ENCODE measurements around the gene LRRC9.
"Not testable (repeated sequence)": the region's sequence is repeated elsewhere in the genome, so short reads cannot be mapped to it uniquely, and the experiment has no call there.

LRRC9 gene

DNA sequence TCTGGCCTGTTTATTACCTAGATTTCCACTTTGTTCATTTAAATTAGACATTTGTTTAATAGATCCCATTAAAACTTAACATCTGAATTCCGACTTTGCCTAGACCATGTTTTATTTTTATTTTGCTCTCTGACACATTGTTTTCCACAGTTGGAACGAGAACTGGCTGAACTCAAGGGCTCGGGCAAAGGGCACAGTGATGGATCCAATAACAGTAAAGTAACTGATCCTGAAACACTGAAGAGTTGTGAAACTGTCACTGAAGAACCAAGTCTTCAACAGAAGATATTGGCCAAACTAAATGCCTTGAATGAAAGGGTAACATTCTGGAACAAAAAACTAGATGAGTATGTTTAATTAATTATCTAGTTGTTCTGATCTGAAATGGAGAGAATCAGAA is 39.7 kb downstream of the LRRC9 start:
- no peak for DNase-seq

DNA sequence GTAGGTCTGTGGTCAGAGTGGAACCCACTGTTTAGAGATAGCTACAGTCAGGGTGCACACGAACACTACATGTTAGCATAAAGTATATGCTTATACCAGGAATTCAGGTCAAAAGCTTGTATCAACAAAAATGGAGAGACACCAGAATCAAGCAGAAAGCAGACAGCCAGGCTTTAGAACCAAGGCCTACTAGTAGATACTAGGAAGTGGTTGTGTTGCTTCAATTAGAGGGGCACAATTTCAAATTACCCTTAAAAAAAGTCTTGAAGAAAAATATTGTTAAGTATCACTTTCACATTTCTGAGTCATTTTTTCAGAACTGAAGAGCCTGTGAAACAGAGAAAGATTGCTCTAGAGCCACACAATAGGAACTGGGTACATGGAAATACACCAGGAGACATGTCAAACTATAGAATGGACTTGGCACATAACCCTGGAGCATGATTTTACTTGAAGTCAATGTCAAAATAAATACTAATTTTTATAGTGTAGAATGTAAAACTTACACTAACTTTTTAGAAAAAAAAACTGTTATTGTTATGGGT is 41.6 kb downstream of the LRRC9 start:
- no peak for DNase-seq

DNA sequence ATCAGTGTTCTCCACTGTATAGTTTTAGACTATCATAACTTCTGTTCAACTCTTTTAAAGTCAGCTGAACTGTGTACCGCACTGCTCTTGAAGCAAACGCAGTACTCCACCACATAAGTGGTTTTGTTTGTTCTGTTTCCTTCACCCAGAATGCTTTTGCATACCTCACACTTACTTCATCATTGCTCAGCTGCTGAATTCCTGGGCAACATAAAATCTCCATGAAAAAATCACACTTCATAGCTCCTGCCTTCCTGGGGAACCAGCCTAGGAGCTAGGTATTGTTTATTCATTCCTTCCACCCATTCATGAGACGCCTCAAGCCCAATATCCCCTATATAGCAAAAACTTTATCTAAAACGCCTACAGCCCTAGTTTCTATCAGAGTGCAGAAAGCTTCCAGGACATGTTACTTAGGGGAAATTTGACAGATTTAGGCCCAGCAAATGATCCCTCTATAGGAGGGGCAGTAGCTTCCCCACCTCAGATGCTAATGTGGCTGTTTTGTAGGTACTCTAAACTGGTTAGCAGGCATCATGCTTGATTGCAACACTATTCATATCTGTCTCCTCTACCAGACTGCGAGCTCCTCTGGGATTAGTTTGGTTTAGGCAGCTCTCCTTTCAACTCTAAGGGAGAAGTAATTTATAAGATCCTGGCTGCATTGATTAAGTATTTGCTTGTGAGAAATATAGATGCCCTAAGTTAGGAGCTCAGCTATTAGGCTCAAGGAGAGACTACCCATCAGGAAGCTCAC is 44.5 kb downstream of the LRRC9 start:
- DNase-seq: no peak

DNA sequence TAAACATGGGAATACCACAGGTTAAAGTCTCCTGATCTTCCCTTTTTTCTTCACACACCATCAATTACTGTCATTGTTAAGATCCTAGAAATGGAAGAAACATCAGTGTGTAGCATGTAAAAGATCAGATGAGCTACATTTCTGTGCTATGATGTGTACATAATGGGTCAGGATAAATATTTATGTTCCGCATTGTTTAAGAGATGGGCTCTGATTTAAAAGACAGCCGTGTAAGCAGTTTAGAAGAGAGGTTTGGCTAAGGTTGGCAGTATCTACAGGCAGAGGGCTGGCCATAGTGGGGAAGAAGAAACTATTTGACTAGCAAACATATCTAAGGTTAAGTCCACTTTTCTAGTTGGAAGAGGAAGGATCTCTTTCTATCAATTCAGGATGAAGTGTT is 49.4 kb downstream of the LRRC9 start:
- peak; percentile 64 for DNase-seq

GRCh38 chr14:59981564-59981963 is 61.6 kb downstream of the LRRC9 start:
- DNase-seq: no peak

GRCh38 chr14:59983048-59983447 is 63.1 kb downstream of the LRRC9 start:
- no peak for DNase-seq

GRCh38 chr14:59986556-59987059 is 66.7 kb downstream of the LRRC9 start:
- no peak for DNase-seq

DNA sequence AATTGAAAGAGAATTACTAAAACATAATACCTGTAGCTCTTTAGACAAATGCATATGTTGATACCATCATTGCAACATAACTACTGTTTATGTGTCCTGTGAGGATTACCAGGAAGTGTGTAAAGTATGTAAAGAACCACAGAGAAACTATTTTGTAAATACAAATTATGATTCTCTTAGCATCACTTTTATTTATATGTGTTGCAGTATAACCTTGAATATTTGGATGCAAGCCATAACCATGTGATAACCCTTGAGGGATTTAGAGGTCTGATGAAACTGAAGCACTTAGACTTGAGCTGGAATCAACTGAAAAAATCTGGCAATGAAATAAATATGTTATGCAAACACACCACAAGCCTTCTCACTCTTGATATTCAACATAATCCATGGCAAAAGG is 77.5 kb downstream of the LRRC9 start:
- no peak for DNase-seq

- DNase-seq: no peak
These were observed 78.0 kb downstream of the LRRC9 start for GRCh38 chr14:59997966-59998365.

DNA sequence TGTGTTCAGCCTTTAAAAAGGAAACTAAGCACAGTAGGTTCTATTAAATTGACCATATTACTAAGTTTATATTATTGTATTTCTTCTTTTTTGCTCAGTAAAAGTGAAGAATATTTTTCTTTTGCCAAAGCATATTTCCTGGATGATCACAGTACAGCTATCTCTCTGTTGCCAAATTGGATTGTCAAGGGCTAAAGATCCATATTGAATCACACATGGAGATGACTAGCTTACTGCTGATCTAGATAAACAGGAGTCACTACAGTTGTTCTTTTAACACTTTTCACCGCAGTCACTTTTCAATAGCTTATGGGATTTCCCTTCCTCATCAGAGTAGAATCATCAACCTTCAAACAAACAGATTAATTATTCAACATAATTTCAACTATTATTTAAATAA is 78.6 kb downstream of the LRRC9 start:
- no peak for DNase-seq

DNA sequence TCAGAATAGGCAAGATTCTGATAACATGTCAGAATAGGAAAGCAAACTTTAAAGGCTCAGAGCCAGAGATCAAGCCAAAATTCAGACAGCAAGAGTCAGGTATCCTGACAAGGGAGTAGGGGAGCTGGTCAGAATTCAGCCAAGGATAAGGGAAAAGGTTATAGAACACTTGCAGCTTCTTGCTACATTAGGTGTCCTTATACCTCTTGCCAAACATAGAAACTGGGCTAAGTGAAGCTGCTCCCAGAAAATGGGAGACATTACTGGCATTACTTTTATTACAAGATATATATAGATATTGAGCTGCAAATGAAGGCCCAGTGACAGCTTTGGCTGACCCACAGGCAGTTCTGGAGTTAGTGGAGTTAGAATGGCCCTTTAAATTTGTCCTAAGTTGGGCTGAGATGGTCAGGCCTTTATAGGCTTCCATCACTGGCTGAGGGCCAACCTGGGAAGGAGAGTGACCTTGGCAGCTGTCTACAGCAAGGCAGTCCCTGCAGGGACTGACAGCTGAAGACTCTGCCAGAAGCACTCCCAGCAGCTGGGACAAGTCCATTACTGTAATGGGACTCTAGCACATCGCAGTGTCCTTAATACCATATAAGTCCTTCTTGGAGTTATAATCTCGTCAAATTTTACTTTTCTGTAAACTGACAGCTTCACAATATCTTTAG is 83.0 kb downstream of the LRRC9 start:
- no peak for DNase-seq

DNA sequence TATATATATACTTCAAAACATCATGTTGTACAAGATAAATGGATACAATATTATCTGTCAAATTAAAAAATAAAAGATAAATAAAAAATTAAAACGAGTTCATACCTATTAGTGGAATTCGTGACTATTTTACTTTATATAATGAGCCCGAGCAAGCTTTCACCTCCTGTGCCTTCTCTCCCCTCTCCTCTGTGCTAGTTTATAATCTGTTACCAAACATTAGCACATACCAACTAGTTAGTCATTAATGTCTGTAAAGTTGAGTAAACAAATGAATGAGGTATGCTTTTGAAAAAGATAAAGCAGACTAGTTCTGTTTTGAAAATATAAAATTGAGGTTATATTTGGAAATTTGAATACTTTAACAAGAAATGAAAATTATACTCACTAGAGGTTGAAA is 84.0 kb downstream of the LRRC9 start:
- no peak for DNase-seq

DNA sequence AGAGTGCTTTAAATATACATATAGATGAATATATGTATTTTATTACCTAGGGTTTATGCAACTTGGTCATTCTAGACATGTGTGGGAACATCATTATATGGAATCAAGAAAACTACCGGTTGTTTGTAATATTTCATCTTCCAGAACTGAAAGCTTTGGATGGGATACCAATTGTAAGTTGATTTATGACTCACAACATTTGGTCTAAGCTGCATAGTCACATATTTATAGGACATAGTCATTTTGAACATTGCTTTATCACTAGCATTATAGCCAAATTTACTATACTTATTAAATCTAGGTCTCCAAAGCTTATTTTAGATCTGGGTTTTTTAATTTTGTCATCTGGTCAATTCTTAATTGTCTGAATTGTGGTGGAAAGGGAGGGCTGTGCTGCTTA is 88.1 kb downstream of the LRRC9 start:
- peak; percentile 32 for DNase-seq

DNA sequence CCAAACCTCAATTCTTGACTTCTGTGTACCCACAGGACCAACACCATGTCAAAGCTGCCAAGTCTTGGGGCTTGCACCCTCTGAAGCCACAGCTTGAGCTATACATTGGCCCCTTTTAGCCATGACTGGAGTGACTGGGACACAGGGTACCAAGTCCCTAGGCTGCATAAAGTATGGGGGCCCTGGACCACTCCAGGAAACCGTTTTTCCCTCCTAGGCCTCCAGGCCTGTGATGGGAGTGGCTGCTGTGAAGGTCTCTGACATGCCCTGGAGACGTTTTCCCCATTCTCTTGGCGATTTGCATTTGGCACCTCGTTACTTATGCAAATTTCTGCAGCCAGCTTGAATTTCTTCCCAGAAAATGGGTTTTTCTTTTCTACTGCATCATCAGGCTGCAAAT is 90.3 kb downstream of the LRRC9 start:
- DNase-seq: not testable (repeated sequence)

GRCh38 chr14:60014402-60014801 is 94.5 kb downstream of the LRRC9 start:
- no peak for DNase-seq

- DNase-seq: no peak
These were observed 101.7 kb downstream of the LRRC9 start for GRCh38 chr14:60021619-60022018.

DNA sequence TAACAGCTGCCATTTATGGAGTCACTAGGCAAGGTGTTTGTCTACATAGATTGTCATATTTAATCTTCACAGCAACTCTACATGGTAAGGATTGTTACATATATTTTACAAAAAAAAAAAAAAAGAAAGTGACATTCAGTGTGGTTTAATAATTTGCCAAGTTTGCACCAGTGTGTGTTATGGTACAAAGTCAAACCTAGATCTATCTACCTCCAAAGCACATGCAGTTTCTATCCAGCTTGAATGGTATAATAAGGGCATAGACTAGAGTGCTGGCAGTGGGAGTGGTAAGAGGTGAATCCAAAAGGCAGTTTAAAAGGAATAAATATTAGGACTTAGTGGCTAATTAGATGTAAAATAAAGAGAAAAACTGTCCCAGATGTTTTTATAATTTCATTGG is 105.6 kb downstream of the LRRC9 start:
- DNase-seq: no peak

GRCh38 chr14:60035177-60035576 is 115.2 kb downstream of the LRRC9 start:
- no peak for DNase-seq

DNA sequence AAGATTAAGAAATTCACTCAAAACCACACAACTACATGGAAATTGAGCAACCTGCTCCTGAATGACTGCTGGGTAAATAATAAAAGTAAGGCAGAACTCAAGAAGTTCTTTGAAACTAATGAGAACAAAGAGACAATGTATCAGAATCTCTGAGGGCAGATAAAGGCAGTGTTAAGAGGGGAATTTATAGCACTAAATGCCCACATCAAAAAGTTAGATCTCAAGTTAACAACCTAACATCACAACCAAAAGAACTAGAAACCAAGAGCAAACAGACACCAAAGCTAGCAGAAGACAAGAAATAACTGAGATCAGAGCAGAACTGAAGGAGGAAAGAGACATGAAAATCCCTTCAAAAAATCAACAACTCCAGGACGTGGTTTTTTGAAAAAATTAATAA is 128.0 kb downstream of the LRRC9 start:
- not testable (repeated sequence) for DNase-seq

DNA sequence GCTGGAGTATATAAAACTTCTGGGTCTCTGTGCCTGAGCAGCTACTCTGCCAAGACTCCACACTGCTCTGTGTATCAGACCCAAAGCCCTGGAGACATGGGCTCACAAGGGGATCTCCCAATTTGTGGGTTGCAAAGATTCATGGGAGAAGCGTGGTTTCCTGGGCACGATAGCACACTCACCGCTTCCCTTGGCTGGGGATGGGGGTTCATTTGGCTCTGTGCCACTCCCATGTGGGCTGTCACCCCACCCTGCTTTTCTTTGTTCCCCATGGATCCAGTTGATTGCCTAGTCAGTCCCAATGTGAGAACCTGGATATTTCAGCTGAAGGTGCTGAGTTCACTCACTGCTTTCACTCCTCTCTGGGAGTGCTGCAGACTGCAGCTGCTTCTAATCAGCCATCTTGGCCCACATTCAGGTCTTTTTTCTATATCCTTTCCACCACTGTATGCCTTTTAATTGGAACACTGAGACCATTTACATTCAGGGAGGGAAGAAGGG is 131.8 kb downstream of the LRRC9 start:
- DNase-seq: no peak

GRCh38 chr14:60058087-60058486 is 138.1 kb downstream of the LRRC9 start:
- no peak for DNase-seq

GRCh38 chr14:60061371-60061770 is 141.4 kb downstream of the LRRC9 start:
- DNase-seq: no peak

- DNase-seq: peak; percentile 57
These were observed 144.6 kb downstream of the LRRC9 start for GRCh38 chr14:60064491-60065072.

DNA sequence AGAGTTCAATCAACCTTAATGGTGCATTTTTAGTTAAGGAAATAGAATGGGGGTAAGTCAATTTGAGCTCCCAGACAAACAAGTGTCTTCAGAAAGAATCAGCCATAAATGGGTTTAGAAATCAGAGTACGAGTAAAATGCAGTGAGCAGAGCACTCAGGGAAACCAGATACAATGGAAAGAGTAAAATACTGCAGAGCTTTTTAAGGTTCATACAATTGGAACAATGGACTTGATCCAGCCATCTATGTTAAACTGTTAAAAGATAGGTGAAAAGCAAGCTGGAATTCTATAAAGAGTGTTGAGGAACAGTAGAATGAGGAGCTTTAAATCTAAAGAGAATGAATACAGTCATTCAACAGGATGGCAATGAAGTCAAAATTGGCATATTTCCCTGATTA is 147.9 kb downstream of the LRRC9 start:
- DNase-seq: no peak

Measured in HCEC 1CT (cell line).